ENCODE measurements around the gene WDR88. TPM values are rescaled to one million over a fixed set of nuclear protein-coding genes. Genes with fewer than 3 reads are reported as not detected.

Gene WDR88
- total RNA-seq, 2 donors from 2014 or later = not detected

DNA sequence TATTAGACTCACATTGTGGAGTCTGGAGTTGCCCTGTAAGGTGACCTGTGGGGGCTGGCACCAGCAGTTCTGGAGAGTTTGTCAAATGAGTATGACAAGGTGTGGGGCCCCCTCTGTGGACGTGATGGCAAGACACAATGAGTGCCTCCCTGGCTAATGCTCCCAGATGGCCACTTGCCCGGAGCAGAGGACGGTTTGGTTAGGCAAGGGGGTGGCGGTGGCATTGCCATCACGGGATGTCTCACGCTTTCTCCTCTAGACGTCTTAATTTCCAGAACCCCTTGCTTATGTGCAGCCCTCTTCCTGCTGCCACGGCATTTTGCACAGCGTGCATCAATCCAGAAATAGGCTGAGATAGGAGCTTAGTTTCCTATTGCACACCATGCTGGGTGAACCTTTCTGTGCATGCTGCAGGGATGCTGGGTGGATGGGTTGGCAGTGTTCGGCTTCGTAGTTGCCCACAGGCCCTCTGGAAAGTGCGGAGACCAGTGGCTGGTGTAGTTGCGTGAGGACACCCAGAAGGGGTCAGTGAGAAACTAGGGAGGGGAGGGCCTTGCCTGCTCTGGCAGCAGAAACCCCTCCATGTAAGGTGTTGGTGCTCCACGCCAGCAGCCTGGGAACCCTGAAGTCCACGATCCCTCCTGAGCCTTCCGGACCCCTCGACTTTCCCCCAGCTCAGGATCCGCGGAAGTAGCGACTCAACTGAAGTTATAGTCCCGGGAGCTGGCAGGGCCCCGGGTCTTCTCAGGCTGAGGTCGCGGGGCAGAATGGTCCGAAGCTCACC, 44.2 kb downstream of the WDR88 start:
- no peak for ATAC-seq
- peaks cover 25% of the 10 kb centered on the region for H3K4me1 ChIP-seq
- H3K27me3 ChIP-seq = no peaks in the 10 kb centered on the region
- H3K27ac ChIP-seq = peak overlapping the region; percentile 71 to 97 (median 94)
- H3K4me3 ChIP-seq = peak overlapping the region; percentile 42 to 82
- TF ChIP-seq, protein P1, sequence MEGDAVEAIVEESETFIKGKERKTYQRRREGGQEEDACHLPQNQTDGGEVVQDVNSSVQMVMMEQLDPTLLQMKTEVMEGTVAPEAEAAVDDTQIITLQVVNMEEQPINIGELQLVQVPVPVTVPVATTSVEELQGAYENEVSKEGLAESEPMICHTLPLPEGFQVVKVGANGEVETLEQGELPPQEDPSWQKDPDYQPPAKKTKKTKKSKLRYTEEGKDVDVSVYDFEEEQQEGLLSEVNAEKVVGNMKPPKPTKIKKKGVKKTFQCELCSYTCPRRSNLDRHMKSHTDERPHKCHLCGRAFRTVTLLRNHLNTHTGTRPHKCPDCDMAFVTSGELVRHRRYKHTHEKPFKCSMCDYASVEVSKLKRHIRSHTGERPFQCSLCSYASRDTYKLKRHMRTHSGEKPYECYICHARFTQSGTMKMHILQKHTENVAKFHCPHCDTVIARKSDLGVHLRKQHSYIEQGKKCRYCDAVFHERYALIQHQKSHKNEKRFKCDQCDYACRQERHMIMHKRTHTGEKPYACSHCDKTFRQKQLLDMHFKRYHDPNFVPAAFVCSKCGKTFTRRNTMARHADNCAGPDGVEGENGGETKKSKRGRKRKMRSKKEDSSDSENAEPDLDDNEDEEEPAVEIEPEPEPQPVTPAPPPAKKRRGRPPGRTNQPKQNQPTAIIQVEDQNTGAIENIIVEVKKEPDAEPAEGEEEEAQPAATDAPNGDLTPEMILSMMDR (IDR thresholded peaks at IDR 0.05) = no peak
- TF ChIP-seq POLR2A (IDR thresholded peaks at IDR 0.05) = no peak
- 7 to 11% methylated on average over 16 to 25 of the region's 25 CpGs for WGBS, 2 donors
- no peaks in the 10 kb centered on the region for H3K36me3 ChIP-seq (replicated peaks in 1 of 2; ENCODE audit: insufficient read depth in 1 of 2, low read depth in 2 of 2)
- intact Hi-C loops (cut with DNase I) = no loop called here
- no peaks in the 10 kb centered on the region for H3K9me3 ChIP-seq
- peak in 1 of 4 donors; percentile 30 for DNase-seq

DNA sequence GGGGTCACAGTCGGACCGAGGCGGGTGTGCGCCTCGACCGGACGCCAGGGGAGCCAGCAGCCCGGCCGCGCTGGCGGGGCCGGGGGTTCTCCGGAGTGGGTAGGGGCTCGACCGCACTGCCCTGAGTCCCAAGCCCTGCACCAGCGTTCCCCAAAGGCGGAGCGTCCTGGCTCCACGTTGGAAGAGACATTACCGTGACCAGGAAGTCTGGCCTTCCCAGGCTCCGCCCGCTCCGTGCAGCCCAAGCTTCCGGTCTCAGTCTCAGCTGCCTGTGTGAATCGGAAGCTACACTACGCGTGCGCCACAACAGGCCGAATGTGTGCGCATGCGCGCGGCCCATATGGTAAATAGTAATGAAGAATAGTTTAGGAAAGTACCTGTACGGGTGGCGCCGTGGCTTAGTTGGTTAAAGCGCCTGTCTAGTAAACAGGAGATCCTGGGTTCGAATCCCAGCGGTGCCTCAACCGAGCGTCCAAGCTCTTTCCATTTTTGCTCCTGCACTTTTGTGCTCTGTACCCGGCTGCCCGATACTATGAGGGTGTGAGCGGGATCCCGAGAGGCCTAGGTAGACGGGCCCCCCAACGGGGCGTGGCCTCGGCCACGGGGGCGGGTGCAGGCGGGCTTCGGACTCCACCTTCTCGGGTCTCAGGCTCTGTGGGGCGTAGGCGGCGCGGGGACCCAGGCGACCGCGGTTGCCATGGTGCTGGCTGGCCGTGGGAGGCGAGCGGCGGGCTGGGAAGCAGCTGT, 44.9 kb downstream of the WDR88 start:
- peak; percentile 90 for ATAC-seq
- no peaks in the 10 kb centered on the region for H3K27me3 ChIP-seq
- H3K27ac ChIP-seq = peak overlapping the region; percentile 71 to 97 (median 94)
- intact Hi-C loops (cut with DNase I) = no loop called here
- WGBS, 2 donors = 0% methylated on average over 17 to 63 of the region's 65 CpGs
- H3K4me1 ChIP-seq = peaks cover 25% of the 10 kb centered on the region
- H3K4me3 ChIP-seq = peak overlapping the region; percentile 42 to 82
- TF ChIP-seq, protein P1 (IDR thresholded peaks at IDR 0.05) = peak in 4 of 7 experiments; percentile 20 to 43 (median 38)
- TF ChIP-seq POLR2A (IDR thresholded peaks at IDR 0.05) = peak; percentile 77 to 97 (median 94)
- no peaks in the 10 kb centered on the region for H3K36me3 ChIP-seq (replicated peaks in 1 of 2; ENCODE audit: insufficient read depth in 1 of 2, low read depth in 2 of 2)
- no peaks in the 10 kb centered on the region for H3K9me3 ChIP-seq
- peak; percentile 97 to 98 (median 98) for DNase-seq

DNA sequence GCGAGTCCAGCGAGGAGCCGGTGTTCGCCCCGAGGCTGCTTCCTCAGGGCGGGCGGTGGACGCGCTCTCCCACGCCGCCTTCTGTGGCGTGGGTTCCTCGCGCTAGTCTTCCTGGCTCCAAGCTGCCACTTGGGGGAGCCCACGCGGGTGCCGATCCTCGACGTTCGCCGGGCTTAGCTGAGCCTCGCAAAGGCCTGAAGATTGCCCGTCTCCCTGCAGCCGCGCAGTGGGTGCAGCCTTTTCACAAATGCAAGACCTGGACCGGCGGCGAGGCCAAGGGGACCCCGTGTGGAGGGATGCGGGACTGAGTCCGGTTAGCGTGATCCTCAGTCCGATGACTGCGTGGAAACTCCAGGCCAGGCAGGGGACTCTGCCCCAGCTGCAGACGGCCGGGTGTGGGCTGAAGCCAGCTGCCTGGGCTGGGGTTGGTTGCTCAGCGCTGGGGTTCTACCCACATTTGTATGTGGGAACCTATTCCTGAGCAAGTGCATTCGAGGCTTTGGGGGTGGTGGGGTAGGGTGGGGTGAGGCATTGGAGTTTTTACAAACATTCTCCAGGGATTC, 45.6 kb downstream of the WDR88 start:
- DNase-seq (peak in 1 of 4 donors; percentile 73), ATAC-seq (peak; percentile 17)
- WGBS, 2 donors = 0% methylated on average over 8 to 38 of the region's 38 CpGs
- H3K27me3 ChIP-seq = no peaks in the 10 kb centered on the region
- H3K36me3 ChIP-seq (replicated peaks in 1 of 2; ENCODE audit: insufficient read depth in 1 of 2, low read depth in 2 of 2) = no peaks in the 10 kb centered on the region
- H3K27ac ChIP-seq = peak overlapping the region; percentile 56 to 97 (median 83)
- intact Hi-C loops (cut with DNase I) = no loop called here
- no peaks in the 10 kb centered on the region for H3K9me3 ChIP-seq
- peaks cover 25% of the 10 kb centered on the region for H3K4me1 ChIP-seq
- TF ChIP-seq POLR2A (IDR thresholded peaks at IDR 0.05) = no peak
- TF ChIP-seq, protein P1 (IDR thresholded peaks at IDR 0.05) = peak in 6 of 7 experiments; percentile 15 to 48 (median 40)
- peak overlapping the region; percentile 24 to 26 for H3K4me3 ChIP-seq

DNA sequence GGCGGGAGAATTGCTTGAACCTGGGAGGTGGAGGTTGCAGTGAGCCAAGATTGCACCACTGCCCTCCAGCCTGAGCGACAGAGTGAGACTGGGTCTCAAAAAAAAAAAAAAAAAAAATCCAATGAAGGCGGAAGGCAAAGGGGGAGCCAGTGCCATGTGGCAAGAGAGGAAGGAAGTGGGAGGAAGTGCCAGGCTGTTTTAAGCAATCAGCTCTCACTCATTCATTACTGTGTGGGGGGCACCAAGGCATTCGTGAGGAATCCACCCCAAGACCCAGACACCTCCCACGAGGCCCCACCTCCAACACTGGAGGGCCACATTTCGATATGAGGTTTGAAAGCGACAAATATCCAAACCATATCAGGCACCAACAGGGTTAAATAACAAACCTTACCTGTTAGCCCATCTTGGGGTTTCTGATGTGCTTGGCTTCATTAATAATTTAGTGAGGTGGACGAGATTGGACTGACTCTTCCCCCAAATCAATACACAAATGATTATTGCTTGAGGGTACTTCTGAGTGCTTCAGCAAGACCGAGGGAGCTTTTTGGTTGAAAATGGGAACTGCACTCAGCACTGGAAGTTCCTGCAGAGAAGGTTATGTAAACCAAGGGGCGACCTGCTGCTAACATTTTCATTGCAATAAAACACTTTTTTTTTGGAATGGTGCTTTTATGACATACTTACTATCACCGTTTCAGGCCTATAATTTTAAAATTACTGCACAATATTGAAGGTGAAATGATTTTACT, 54.7 kb downstream of the WDR88 start:
- Histone ChIP-seq H3K27me3 (no peaks in the 10 kb centered on the region), H3K4me1 (no peaks in the 10 kb centered on the region), H3K9me3 (no peaks in the 10 kb centered on the region), H3K4me3 (no peak overlapping the region), H3K27ac (no peak overlapping the region), H3K36me3 (replicated peaks in 1 of 2; ENCODE audit: insufficient read depth in 1 of 2, low read depth in 2 of 2) (no peaks in the 10 kb centered on the region)
- DNase-seq (no peak), ATAC-seq (no peak)
- 51 to 66% methylated on average over 11 of the region's 11 CpGs for WGBS, 2 donors
- intact Hi-C loops (cut with DNase I) = no loop called here
- TF ChIP-seq, protein P1 (IDR thresholded peaks at IDR 0.05) = no peak
- TF ChIP-seq POLR2A (IDR thresholded peaks at IDR 0.05) = no peak

All from body of pancreas (tissue), 4 donors.